HG03439 (cell line): ENCODE results near the gene TPRG1L.

Experiments
- ATAC-seq: cut with Tn5 transposase; IDR thresholded peaks from one replicate; pipeline ENCODE4 v1.9.1; 2021; ENCODE audit warnings: mild to moderate bottlenecking, moderate library complexity; ENCODE audit not compliant: unreplicated experiment

TPRG1L gene

DNA sequence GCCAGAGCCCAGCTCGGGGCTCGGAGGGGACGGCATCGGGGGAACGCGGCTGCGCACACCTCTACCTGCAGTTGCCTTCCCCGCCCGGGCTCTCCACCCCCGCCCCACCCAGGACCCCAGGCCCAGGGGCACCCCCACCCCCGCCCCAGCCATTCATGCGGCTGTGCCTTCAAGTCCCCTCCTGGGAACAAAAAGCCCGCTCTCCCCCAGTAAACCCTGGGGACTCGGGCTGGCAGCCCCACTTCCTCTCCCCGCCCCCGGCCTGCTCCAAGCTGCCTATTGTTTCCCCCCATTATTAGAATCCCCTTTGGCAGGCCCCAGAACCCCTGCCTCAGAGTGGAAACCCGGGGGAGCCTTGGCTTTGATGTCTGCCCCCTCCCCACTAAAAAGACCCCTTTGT lies 31.5 kb upstream of the TPRG1L start:
- ATAC-seq: no peak

DNA sequence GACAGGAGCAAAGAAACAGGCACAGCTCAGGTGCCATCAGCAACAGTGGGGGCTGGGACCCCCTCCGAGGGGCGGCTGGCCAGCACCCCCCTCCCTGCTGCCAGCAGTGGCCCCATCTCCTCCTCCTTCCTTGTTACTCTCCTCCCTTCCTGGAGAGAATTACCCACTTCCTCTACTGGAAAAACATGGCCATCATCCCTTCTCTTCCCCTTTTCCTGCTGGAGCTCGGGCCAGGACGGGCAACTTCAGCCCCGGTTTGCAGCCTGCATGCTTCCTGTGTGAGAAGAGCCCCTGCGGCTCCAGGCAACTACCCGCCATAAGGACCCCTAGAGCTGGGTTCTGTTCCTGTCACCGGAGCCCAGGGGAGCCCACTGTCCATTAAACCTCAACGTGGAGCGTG lies 31.1 kb upstream of the TPRG1L start:
- ATAC-seq: no peak

DNA sequence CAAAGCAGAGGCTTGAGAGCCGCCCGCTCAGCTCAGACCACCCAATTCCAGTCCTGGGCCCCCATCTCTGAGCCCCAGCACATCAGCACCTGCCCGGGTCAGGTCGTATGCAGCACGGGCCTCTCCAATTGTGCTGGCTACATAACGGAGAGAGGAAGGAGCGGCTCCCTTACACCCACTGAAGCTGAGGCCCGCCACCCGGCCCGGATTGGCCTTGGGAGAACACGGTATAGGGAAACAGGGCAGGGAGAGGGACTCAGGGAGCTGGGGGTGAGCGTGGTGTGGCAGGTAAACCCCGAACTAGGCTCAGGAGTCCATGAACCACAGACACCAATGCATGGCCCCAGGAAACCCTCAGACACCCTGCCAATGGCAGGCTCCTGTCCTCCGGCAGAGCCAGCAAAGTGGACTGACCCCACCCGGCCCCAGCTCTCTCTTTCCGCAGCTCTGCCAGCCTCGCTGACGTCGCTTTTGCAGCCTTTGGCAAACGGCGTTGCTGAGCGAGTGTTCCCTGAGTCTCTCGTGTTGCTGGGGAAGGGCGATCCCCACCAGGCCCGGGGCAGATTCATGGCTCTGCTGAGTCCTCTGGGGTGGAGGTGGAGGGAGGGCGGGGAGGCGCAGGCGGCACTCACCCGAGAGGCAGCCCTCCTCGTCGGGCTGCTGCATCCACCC lies 30.0 kb upstream of the TPRG1L start:
- ATAC-seq: no peak

DNA sequence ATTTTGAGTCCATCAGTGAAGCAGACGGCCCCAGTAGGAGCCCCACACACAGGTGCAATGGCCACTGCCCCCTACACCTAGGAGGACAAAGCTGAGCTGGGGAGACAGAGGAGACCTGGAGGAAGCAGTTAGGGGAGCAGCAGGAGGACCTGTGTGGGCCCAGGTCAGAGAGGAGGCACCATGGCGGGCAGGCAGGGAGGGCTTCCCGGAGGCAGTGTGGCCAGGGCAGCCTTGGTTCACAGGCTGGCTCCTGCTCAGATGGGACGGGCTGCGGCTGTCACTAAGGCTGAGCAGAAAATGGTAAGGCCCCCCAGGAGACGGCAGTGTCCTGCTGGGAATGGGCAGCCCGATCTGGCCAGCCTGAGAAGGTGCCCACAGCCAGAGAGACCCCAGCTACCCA lies 28.9 kb upstream of the TPRG1L start:
- no peak for ATAC-seq

DNA sequence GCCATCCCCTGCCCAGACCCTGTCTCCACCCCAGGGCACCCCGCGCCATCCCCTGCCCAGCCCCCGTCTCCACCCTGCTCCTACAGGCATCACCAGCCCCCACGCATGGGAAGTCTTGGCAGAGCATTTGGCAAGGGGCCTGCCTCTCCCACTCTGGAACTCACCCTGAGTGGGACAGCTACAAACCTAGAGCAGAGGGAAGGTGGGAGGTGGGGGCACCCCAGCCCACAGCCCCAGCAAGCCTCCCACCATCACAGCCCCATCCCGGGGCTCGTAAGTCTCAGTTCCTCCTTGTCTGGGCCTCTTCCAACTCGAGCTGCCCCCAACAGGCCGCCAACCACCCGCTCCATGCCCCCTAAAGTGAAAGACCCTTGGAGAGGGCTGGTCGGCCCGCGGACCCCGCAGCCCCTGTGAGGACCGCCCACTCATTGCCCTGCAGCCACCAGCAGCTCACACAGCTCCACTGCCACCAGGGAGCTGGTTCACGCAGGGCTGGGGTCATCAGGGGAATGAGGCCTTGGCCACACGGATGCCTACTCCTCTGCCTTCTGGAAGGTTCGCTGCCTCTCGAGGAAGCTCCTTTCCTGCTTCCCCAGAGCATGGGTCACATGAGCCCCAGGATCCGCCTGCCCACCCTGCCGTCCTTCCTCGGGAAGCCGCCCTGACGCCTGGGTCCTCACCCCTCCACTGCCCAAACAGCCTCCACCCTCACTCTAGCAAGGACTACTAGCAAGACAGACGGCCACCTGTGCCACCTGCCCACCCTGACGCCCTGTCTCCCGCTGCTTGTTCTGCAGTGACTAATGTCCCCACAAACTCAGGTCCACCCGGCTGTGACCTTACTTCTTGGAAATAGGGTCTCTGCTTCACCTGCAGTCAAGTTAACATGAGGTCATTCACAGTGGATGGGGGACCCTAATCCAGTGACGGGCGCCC lies 27.9 kb upstream of the TPRG1L start:
- no peak for ATAC-seq

DNA sequence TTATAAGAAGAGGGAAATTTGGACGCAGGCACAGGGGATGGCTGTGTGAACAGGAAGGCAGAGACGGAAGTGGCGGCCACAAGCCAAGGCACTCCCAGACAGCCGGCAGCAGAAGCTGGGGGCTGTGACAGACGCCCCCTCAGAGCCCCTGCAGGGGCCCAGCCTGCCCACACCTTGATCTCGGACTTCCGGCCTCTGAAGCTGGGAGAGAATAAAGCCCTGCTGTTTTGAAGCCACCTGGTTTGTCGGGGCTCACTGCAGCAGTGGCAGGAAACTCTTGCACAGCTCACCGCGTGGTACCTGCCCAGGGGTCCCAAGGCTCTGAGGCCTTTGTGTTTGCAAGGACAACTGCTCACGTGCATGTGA lies 27.2 kb upstream of the TPRG1L start:
- ATAC-seq: no peak

DNA sequence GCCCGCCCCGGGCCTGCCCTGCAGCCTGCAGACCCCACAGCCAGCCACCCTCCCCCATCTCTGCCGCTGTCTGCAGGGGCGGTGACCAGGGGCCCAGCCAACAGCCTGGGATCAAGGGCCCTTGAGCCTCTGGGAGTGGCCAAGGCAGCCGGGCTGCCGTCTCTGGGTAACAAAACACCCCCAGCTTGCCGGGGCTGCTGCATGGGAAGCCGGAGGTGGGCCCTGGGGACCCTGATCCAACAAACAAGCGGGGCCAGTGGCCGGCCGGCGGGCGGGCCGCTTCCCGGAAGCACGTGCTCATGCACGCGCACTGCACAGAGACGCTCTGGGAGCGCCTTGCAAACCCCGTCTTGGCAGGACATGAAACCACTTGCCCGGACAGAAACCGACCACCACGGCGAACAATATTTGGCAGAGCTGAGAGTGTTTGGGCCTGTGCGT lies 26.7 kb upstream of the TPRG1L start:
- ATAC-seq: no peak

DNA sequence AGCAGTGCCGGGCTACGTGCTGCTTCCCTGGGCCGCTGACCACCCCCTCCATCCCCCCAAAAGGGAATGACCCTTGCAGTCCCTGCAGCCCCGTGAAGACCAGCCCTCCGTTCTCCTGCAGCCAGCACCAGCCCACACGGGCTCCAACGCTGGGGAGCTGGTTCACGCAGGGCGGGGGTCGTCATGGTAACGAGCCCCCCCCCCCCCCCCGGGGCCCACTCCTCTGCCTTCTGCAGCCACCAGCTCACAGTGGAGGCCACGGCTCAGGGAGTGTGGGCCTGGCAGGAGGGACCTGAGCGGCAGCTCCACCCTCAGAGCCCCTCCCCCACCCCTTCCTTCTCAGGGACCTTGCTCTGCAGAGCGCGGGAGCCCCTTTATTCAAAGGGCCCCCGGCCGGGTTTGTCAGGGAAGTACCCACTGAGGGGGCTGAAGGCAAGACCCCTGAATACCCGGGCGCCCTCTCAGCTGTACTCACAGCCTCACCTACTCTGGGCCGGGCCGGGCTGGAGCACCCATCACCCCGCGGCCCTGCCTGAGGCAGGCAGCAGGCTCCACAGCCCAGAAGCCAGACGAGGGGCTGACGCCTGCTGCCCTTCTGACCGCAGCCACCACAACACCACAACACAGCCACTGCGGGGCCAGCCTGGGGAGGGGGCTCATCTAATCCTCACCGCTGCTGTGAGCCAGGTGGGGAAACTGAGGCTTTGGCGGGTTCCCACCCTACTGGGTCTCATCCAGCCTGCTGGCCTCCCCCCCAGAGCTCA lies 26.1 kb upstream of the TPRG1L start:
- no peak for ATAC-seq

DNA sequence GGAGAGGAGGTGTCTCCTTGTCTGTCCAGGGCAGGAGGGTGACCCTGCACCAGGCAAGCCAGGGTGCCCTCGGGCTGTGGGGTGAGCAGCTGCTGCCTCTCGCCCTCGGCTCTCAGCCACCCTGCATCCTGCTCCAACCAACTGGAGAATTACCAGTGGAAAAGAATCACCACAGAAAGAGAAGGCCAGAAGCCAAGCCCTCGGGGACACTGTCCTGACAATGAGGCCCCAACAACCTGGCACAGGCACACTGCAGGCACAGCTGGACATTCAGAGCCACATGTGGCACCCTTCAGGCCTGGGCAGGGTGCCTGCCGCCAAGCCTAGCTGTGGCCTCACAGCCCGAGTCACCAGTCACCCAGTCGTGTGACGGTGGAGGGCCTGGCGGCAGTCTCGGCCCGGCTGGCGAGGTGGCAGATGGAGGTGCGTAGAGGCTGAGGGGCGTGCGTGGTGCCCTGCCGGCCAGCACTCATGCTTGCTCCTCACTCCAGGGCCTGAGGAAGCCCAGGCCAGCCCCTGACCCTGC lies 25.5 kb upstream of the TPRG1L start:
- ATAC-seq: no peak

DNA sequence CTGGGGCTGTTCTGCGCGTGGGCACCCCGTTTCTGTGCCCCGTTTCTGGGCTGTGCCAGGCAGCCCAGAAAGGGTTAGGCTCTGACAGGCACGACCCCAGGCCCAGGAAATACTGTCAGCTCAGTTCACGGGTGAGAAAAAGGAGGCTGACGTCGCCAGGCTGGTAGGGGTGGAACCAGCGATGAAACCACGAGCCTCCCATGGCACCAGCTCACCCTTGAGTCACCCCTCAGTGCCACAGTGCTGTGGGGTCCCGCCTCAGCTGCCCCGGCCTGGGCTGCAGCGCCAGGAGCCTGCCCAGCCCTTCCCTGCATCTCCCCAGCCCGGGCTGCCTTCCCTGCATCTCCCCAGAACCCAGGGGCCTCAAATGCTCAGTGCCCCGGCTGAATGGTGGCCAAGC lies 25.0 kb upstream of the TPRG1L start:
- no peak for ATAC-seq

DNA sequence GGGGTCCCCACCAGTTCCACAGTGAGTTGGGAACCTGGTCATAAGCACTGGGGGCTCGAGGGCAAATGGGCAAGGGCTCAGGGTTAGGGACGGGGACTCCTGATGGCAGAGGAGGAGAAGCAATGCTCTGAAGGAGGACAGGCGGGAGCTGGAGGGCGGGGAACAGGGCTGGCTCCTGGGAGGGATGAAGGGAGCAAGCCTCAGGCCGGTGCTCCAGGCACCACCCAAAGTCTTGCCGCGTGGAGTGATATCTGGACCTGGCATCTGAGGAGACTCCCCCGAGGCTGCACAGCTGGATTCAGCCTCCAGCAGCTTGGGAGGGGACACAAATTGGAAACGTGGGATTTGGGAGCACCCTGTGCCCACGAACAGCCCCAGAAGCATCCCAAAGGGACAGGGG lies 24.5 kb upstream of the TPRG1L start:
- no peak for ATAC-seq

DNA sequence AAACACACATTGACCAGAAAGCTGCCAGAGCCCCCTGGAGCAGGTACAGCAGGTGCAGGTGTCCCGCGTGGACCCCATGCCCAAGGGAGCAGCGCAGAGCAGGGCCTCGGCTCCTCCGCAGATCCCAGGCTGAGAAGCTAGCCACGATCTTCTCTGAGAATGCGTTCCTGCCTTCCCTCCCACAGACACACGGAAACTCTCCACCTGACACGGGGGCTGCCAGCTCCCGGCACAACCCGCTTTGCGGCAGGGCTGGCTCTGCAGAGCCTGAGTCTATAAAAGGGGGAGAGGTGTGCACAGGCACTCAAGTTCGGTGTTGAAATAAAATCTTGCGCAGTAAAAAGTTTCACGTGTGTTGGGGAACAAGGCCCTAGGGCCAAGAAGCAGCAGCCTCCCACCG lies 23.1 kb upstream of the TPRG1L start:
- ATAC-seq: no peak

DNA sequence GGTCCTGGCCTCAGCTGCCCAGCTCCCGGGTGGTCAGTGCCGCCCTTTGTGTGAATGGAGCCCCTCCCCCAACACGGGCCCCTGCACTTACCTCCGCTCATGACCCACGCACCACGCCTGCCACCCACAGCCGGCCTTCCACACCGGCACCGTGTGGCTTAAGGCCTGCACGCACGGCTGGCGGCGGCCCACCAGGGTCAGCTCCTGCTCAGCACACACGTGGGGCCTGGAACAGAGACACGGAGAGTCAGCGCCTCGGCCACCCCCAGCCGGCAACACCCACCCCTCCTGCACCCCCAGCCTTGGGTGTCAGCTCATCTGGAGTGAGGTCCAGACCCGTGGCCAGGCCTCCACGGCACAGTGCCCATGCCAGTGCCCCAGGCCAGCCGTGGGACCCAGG lies 22.4 kb upstream of the TPRG1L start:
- no peak for ATAC-seq

DNA sequence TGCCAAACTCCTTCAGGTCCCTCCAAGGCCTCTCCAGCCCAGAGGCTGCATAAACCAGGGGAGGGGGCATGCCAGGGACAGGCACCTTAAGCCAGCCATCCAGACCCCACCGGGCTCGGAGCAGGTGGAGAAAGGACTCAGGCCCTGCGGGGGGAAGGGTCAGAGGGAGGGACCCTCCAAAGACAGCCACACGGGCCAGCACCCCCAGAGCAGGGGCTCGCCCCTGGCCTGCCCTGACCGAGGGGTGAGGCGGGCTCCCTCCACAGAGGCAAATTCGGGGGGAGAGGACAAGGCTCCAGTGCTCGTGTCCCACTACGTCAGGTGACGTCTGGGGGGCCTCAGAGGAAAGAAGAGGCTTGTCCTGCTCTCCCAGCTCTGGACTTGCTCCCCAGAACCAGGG lies 21.7 kb upstream of the TPRG1L start:
- ATAC-seq: no peak

DNA sequence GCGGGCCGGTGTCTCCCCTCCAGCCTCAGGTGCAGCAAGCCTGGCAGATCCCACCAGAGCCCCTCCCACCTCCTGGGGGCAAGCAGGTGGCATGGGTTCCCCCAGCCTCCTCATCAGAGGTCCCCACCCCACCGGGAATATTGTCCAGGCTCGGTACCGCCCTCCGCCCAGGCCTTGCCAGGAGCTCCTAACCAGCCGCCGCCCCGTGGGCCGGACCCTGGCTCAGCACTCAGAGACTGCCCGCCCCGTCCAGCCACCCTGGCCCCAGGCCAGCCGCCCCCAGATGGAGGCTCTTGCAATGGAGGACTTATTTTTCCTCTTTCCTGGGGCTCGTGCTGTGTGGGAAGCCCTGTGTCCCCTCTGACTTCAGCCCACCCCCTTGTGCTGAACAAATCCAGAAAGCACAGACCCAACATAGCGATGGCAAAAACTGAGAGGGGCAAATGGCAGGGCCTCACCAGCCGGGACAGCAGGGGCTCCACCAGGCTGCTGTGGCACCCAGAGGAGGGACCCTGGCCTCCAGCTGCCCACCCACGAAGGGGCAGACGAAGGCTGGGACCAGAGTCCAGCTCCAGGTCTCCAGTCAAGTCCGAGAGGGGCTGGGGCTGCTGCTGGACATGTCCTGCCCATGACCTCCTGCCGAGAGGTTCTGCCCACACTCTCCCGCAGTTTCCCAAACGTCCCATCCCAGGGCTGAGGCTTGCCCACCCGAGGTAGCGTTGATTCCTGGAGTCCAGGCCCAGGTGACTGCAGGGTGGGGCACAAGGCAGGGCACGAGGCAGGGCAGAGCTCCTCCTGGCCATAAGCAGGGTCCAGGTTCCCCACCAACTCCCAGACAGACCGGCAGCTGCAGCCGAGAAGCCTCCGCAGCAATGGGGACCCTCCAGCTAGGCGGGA lies 21.0 kb upstream of the TPRG1L start:
- ATAC-seq: no peak

DNA sequence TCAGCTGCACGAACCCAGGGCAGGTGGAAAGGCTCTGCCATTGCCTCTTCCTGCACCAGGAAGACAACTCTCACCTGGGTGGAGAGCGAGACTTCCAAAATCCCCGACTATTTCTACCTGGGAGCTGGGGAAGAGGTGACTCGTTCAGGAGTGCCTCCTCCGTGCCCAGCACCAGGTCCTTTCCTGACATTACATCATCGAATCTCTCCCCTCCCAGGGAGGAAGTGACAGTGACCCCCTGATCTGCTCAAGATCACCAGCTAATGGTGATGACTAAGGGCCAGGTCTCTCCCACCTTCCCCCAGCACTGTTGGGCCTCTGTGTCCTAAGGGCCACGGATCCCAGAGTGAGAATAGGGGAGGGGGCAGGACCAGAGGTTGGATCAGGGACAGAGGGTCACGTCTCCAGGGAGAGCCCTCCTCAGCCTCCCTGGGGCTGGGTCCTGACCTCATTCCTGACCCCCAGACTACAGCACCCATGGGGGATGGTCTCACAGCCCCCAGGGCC lies 20.3 kb upstream of the TPRG1L start:
- no peak for ATAC-seq

DNA sequence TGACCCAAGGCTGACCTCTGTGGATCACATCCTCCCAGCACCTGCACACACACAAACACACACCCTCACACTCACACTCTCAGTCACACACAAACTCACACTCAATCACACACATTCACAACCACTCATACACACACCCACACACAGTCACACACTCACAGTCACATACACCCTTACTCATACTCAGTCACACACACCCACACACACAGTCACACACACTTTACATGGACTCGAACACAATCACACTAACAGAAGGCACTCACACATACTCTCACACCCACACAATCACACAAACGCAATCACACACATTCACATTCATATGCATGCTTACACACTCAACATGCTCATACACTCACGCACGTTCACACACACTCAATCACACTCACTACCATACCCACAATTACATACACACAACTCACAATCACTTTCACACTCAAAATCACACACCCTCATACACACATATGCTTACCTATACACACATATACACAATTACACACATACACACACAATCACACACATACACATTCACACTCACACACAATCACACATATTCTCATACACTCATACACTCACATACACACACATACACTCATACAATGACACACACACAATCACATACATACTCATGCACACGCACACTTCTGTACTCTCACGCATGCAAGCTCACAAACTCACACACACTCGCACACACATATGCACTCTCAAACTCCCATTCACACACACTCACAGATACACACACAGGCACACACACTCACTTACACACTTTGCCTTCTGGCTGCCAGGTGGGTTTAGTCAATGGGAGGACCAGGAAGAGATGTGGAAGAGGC lies 19.6 kb upstream of the TPRG1L start:
- ATAC-seq: no peak

DNA sequence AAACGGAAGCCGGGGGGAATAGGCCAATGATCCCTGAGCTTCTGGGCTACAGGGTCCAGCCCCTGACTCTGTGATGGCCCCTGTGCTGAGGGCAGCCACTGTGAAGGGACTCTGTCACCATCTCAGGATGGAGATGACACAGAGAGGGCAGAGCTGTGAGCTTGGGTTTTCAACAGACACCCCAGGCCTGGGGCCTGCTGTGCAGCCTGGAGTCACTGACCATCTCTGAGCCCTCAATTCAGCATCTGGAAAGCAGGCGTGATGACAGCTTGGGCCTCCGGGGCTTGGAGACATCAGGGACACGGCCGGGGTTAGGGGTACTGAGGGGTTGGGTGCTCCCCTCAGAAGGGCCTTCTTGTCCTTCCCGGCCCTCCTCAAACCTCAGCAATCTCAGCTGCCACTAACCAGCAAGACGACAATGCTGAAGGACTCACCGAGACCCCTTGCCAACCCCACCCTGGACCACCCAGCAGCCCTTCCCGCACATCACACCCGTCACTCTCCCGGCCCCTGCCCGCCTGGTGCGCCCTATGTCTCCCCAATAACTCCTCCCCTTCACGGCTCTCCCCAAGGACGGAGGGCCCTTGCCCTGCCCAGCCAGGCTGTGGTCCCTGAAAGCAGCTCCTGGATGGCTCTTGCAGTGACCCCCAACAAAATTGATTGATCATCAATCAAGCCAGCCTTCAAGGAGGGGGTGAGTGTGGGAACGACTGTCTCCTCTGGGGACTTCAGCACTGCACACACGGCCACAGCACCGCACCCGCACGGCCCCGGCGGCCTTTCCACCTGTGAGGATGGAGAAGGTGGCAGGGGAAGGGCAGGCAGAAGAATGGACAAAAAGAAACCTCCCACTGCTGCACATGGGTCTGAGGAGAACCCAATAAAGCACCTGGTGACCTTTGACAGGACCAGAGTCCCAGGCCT lies 17.8 kb upstream of the TPRG1L start:
- ATAC-seq: no peak
